HepG2 (cell line): Measurements from ENCODE around the gene RPL36AL. TPM values are rescaled to one million over a fixed set of nuclear protein-coding genes. Genes with fewer than 3 reads are reported as not detected.

ENCODE experiments used
- ATAD3A ChIP-seq: sonication (generic); formaldehyde crosslinking; IDR thresholded peaks from 2 replicates; pipeline ENCODE4 v1.4.0; 2020; ENCODE audit warnings: missing genetic modification reagents
- EEA1 ChIP-seq: sonication (generic); formaldehyde crosslinking; IDR thresholded peaks from 2 replicates; pipeline ENCODE4 v1.5.1; 2020; ENCODE audit warnings: mild to moderate bottlenecking, missing genetic modification reagents, borderline replicate concordance
- HDAC1 ChIP-seq: sonication (generic); formaldehyde crosslinking; IDR thresholded peaks from 2 replicates; pipeline ENCODE4 v1.5.1; 2020; ENCODE audit warnings: mild to moderate bottlenecking, missing genetic modification reagents
- MATR3 ChIP-seq: sonication (generic); formaldehyde crosslinking; IDR thresholded peaks from 2 replicates; pipeline ENCODE4 v1.4.0; 2020; ENCODE audit warnings: missing genetic modification reagents
- RBFOX2 ChIP-seq: fragments of 200-400 bp; formaldehyde crosslinking; IDR thresholded peaks from 2 replicates; pipeline ENCODE4 v1.6.1; 2017; ENCODE audit warnings: low read depth, mild to moderate bottlenecking, low read length
- SRSF9 ChIP-seq: fragments of 200-400 bp; formaldehyde crosslinking; IDR thresholded peaks from 2 replicates; pipeline ENCODE4 v1.6.1; 2018; ENCODE audit warnings: borderline replicate concordance, mild to moderate bottlenecking, low read depth, low read length; ENCODE audit not compliant: insufficient read depth, poor library complexity, severe bottlenecking
- ZBTB8A ChIP-seq: sonication (generic); formaldehyde crosslinking; IDR thresholded peaks from 2 replicates; pipeline ENCODE4 v1.4.0; 2020; ENCODE audit warnings: mild to moderate bottlenecking, low read depth, missing genetic modification reagents, borderline replicate concordance
- ZNF407 ChIP-seq: sonication (generic); formaldehyde crosslinking; IDR thresholded peaks from one replicate; pipeline ENCODE4 v1.5.1; 2020; ENCODE audit warnings: mild to moderate bottlenecking, missing genetic modification reagents; ENCODE audit errors: not compliant biosample characterization
- ZNF589 ChIP-seq: sonication (generic); formaldehyde crosslinking; conservative IDR thresholded peaks from 2 replicates; pipeline ENCODE4 v1.8.0; 2022; ENCODE audit warnings: mild to moderate bottlenecking, moderate library complexity, missing genetic modification reagents
- ZNF747 ChIP-seq: sonication (generic); formaldehyde crosslinking; IDR thresholded peaks from 2 replicates; pipeline ENCODE4 v1.8.1; 2023; ENCODE audit warnings: missing genetic modification reagents, mild to moderate bottlenecking, borderline replicate concordance
- ZNF772 ChIP-seq: sonication (generic); formaldehyde crosslinking; IDR thresholded peaks from 2 replicates; pipeline ENCODE4 v1.5.0; 2020; ENCODE audit warnings: mild to moderate bottlenecking, missing genetic modification reagents
- polyA plus RNA-seq, 8 experiments: library from polyadenylated mRNA; depleted of rRNA in 3 of 8; stranded (reverse) in 7 of 8; unstranded in 1 of 8; fragments of >200 nt; fragmentation: Illumina TruSeq in 4 of 8; extraction: Trizol in 4 of 8; gene quantifications; 2 replicates each; pipeline versions ENCODE4 v1.2.1 to v1.2.3, GENCODE V29; 2011 to 2016; ENCODE audit warnings: low read depth in 4 of 8, missing spikeins in 1 of 8, mixed read lengths in 1 of 8; ENCODE audit not compliant: insufficient read depth in 1 of 8
- total RNA-seq, 5 experiments: library from RNA; depleted of rRNA; stranded (reverse); fragments of >200 nt; fragmentation: Illumina TruSeq; extraction: Trizol; gene quantifications; 2 replicates each; pipeline ENCODE4 v1.2.3, GENCODE V29; 2016; ENCODE audit warnings: low read depth in 1 of 5
- TF ChIP-seq, protein P1 (sequence below): sonication (generic); formaldehyde crosslinking; IDR thresholded peaks from 2 replicates; pipeline ENCODE4 v1.8.1; 2023; ENCODE audit warnings: mild to moderate bottlenecking, missing genetic modification reagents
- TF ChIP-seq, protein P2 (sequence below): sonication (generic); formaldehyde crosslinking; conservative IDR thresholded peaks from 2 replicates; pipeline ENCODE4 v1.5.0; 2020; ENCODE audit warnings: missing genetic modification reagents
- TF ChIP-seq, protein P3 (sequence below): IDR thresholded peaks from 2 replicates; pipeline ENCODE4 v1.6.1; 2016; ENCODE audit warnings: mild to moderate bottlenecking

Gene RPL36AL
- total and polyA plus RNA-seq, 2 of the 13 experiments (the other 11 are each of a cell fraction or from before 2014, with no cell fraction given) = 90.0 to 294 TPM

DNA sequence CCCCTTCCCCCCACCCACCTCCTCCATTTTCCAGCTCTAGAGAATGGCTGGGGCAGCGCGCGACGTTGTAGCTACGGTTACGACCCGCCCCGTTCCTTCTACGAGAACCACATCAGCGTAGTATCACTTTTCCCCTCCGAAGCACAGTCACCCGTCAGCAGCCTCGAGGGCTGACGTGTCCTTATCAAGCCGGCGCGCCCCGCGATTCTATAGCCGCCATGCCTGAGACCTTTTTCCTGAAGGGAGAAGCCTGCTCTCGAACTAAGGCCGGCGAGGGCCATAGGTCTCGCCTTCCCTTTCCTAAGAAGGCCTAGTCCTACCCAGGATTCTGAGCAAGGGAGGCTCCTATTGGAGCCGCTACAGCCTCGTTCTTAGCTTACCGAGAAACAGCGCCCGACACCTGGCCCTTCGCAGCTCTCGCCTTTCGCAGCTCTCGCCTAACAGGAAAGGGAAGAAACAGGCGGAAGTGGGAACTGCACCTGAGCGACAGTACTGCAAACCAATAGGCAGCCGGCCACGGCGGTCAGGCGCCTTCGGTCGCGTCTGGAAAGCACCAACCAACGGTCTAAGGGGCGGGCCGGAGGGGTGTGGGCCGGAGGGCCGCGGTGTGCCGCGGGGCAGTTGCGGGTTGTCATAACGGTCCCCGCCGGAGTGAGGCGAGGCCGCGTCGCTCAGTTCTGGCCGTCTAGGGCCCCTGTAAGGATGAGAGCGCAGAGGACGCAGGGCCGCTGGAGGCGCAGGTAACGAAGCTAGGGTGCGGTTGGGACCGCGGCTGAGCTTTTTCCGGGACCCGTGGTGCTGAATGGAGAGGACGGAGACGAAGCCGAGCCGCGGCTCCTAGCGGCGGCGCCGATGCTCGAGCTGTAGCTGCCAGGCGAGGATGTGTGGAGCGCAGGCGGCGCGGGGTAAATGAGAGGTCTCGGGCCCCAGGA, at the start of gene RPL36AL, which contains the start of gene MGAT2 (continued):
- TF ChIP-seq ZNF407 (CRISPR knock-in tag) (no peak), ZNF772 (CRISPR knock-in tag) (peak; percentile 18; the same call in 1 of the 2 replicates), HDAC1 (CRISPR knock-in tag) (peak; percentile 66), ATAD3A (CRISPR knock-in tag) (no peak), EEA1 (no peak), ZNF747 (CRISPR knock-in tag) (0 out of 2 replicates have a peak, but pooled peaks have one; percentile 3), MATR3 (CRISPR knock-in tag) (no peak), SRSF9 (no peak), ZNF589 (CRISPR knock-in tag) (no peak), RBFOX2 (peak; percentile 92), ZBTB8A (CRISPR knock-in tag) (no peak)
- TF ChIP-seq, protein P1, sequence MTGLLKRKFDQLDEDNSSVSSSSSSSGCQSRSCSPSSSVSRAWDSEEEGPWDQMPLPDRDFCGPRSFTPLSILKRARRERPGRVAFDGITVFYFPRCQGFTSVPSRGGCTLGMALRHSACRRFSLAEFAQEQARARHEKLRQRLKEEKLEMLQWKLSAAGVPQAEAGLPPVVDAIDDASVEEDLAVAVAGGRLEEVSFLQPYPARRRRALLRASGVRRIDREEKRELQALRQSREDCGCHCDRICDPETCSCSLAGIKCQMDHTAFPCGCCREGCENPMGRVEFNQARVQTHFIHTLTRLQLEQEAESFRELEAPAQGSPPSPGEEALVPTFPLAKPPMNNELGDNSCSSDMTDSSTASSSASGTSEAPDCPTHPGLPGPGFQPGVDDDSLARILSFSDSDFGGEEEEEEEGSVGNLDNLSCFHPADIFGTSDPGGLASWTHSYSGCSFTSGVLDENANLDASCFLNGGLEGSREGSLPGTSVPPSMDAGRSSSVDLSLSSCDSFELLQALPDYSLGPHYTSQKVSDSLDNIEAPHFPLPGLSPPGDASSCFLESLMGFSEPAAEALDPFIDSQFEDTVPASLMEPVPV (CRISPR knock-in tag) = peak; percentile 81
- TF ChIP-seq, protein P2, sequence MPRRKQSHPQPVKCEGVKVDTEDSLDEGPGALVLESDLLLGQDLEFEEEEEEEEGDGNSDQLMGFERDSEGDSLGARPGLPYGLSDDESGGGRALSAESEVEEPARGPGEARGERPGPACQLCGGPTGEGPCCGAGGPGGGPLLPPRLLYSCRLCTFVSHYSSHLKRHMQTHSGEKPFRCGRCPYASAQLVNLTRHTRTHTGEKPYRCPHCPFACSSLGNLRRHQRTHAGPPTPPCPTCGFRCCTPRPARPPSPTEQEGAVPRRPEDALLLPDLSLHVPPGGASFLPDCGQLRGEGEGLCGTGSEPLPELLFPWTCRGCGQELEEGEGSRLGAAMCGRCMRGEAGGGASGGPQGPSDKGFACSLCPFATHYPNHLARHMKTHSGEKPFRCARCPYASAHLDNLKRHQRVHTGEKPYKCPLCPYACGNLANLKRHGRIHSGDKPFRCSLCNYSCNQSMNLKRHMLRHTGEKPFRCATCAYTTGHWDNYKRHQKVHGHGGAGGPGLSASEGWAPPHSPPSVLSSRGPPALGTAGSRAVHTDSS = no peak
- TF ChIP-seq, protein P3, sequence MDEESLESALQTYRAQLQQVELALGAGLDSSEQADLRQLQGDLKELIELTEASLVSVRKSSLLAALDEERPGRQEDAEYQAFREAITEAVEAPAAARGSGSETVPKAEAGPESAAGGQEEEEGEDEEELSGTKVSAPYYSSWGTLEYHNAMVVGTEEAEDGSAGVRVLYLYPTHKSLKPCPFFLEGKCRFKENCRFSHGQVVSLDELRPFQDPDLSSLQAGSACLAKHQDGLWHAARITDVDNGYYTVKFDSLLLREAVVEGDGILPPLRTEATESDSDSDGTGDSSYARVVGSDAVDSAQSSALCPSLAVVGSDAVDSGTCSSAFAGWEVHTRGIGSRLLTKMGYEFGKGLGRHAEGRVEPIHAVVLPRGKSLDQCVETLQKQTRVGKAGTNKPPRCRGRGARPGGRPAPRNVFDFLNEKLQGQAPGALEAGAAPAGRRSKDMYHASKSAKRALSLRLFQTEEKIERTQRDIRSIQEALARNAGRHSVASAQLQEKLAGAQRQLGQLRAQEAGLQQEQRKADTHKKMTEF = peak; percentile 79
